Peyer's patch (tissue), 4 donors: ENCODE measurements around the gene CHURC1.

Experiments used
- CTCF ChIP-seq, 6 experiments: fragments of 450-650 bp in 4 of 6; fragments of 200-600 bp in 2 of 6; sonication (generic) in 1 of 6; IDR thresholded peaks; one replicate each; pipeline ENCODE4 v1.5.1; 2017 to 2019; ENCODE audit warnings: antibody characterized with exemption in 6 of 6, mild to moderate bottlenecking in 3 of 6, moderate library complexity in 1 of 6
- POLR2A ChIP-seq, 2 donors: fragments of 450-650 bp; IDR thresholded peaks; one replicate each; pipeline ENCODE4 v1.5.1; 2017; ENCODE audit warnings: antibody characterized with exemption in 2 of 2, mild to moderate bottlenecking in 2 of 2, moderate library complexity in 2 of 2

GRCh38 chr14:64943556-64943955, 29.3 kb downstream of the CHURC1 start:
- TF ChIP-seq POLR2A (IDR thresholded peaks at IDR 0.05) = no peak
- TF ChIP-seq CTCF (IDR thresholded peaks at IDR 0.05) = no peak
